Gastrocnemius medialis (tissue), 4 donors: Measurements from ENCODE around the gene MGAT5B.

Source experiments
- POLR2A ChIP-seq, 2 donors: fragments of 450-650 bp; IDR thresholded peaks; one replicate each; pipeline ENCODE4 v1.6.1; 2017; ENCODE audit warnings: antibody characterized with exemption in 2 of 2, mild to moderate bottlenecking in 2 of 2, moderate library complexity in 2 of 2
- TF ChIP-seq, protein P1 (sequence below), 5 experiments: fragments of 450-650 bp in 3 of 5; fragments of 200-600 bp in 2 of 5; sonication (generic) in 2 of 5; IDR thresholded peaks in 4 of 5; conservative IDR thresholded peaks in 1 of 5; 1 replicate in 4 of 5; 2 replicates in 1 of 5; pipeline ENCODE4 v1.5.1; 2016 to 2019; ENCODE audit warnings: antibody characterized with exemption in 5 of 5, mild to moderate bottlenecking in 3 of 5, moderate library complexity in 3 of 5

DNA sequence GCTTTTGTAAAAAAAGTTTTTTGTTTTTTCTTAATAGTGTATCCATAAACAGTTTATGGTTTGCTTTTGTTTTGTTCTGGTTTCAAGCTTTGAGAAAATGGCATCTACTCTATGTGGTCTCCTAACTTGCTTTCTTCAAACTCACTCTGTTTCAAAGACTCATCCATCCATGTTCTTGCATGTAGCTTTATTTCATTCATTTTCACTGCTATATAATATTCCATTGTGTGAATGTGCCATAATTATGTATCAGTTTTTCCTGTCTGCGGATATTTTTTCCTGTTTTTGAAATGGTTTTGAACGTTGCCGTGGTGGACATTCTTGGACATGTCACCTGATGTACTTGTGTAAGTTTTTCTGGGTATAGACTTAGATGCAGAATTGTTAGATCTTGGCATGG, 39.1 kb downstream of the MGAT5B start:
- TF ChIP-seq, protein P1, sequence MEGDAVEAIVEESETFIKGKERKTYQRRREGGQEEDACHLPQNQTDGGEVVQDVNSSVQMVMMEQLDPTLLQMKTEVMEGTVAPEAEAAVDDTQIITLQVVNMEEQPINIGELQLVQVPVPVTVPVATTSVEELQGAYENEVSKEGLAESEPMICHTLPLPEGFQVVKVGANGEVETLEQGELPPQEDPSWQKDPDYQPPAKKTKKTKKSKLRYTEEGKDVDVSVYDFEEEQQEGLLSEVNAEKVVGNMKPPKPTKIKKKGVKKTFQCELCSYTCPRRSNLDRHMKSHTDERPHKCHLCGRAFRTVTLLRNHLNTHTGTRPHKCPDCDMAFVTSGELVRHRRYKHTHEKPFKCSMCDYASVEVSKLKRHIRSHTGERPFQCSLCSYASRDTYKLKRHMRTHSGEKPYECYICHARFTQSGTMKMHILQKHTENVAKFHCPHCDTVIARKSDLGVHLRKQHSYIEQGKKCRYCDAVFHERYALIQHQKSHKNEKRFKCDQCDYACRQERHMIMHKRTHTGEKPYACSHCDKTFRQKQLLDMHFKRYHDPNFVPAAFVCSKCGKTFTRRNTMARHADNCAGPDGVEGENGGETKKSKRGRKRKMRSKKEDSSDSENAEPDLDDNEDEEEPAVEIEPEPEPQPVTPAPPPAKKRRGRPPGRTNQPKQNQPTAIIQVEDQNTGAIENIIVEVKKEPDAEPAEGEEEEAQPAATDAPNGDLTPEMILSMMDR (IDR thresholded peaks at IDR 0.05 in 4 of 5, conservative IDR thresholded peaks at IDR 0.05 in 1 of 5): no peak
- no peak for TF ChIP-seq POLR2A (IDR thresholded peaks at IDR 0.05)
